ENCODE measurements around the gene MSI2.

DNA sequence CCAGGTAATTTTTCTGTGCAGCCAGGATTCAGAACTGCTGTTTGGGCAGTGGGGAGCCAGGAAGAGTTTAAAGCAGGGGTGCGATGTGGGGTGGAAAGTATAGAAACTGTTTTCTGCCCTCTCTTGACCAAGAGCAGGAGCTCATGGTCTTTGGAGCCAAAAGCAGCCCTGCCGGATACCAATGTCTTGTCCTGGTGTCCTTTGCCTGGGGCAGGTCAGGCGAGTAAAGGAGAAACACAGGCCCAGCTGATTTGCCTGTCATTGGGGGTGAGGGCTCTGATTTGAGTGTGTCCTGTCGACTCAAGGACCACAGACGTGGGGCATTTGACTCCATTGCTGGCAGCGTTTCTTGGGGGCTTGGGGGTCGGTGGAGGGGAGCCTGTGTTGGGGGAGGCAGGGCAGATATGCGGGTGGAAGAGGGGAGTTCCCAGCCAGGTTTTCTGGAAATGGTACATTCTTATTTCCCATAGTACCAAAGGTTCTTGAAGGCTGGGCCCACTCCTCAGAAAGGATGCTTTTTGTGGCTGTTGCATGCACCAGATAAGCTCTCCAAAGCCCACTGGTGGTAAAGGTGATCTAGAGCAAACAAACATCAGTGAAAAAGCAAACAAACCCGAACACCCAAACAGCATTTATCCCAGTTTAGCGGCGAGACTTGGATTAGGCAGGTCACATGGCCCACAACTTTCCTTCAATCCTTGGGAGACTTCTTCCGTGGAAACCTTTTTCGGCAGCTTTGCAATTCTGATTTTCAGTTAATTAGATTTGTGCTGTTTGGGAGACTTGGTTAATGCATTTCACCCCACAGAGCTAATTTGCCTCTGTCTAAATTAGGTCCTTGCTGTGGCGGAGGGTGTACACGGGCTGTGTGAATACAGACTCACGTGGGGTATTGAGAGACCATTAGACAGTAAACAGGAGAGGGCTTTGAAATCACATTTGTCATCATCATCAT lies 59.0 kb downstream of the MSI2 start:
- TF ChIP-seq, protein P1, sequence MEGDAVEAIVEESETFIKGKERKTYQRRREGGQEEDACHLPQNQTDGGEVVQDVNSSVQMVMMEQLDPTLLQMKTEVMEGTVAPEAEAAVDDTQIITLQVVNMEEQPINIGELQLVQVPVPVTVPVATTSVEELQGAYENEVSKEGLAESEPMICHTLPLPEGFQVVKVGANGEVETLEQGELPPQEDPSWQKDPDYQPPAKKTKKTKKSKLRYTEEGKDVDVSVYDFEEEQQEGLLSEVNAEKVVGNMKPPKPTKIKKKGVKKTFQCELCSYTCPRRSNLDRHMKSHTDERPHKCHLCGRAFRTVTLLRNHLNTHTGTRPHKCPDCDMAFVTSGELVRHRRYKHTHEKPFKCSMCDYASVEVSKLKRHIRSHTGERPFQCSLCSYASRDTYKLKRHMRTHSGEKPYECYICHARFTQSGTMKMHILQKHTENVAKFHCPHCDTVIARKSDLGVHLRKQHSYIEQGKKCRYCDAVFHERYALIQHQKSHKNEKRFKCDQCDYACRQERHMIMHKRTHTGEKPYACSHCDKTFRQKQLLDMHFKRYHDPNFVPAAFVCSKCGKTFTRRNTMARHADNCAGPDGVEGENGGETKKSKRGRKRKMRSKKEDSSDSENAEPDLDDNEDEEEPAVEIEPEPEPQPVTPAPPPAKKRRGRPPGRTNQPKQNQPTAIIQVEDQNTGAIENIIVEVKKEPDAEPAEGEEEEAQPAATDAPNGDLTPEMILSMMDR (IDR thresholded peaks at IDR 0.05) = no peak
- TF ChIP-seq POLR2A (IDR thresholded peaks at IDR 0.05) = no peak
